Measurements from ENCODE around the gene POLR3H.
A peak's percentile ranks its signal among the peaks of the same experiment; 100 is the strongest.
"Not testable (repeated sequence)": the region's sequence is repeated elsewhere in the genome, so short reads cannot be mapped to it uniquely, and the experiment has no call there.

Gene POLR3H

DNA sequence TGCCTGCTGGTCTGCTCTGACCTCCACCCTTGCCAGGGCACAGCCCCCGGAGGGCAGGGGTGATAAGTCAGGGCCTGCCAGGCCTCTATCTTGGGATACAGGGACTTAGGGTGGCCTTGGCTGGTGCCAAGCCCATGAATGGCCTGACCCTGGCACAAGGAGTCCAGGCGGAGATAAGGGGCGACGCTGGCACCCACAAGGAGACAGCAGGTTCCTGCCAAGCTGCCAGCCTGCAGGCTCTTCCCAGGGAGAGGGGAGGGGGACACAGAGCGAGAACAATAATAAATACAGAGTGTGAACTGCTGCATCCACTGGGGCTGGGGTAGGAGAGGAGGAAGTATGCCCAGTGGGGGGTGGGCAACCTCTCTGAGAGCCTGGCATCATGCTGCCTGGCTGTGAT, 17.5 kb upstream of the POLR3H start:
- H3K4me1 ChIP-seq (ENCODE audit: control insufficient read depth, insufficient read depth, low read length): peaks cover 9% of the 10 kb centered on the region
- H3K4me3 ChIP-seq (ENCODE audit: low read length): no peak overlapping the region
- no peaks in the 10 kb centered on the region for H3K36me3 ChIP-seq (ENCODE audit: control insufficient read depth, insufficient read depth, low read length)
- no peaks in the 10 kb centered on the region for H3K9me3 ChIP-seq (ENCODE audit: control insufficient read depth, low read length)
- H3K9ac ChIP-seq (ENCODE audit: low read length): peak overlapping the region; percentile 47
- peaks cover 3% of the 10 kb centered on the region for H3K27me3 ChIP-seq (ENCODE audit: control insufficient read depth, insufficient read depth, low read length)

- H3K9me3 ChIP-seq (ENCODE audit: control insufficient read depth, low read length): no peaks in the 10 kb centered on the region
- peak overlapping the region; percentile 47 for H3K9ac ChIP-seq (ENCODE audit: low read length)
- no peak overlapping the region for H3K4me3 ChIP-seq (ENCODE audit: low read length)
- H3K4me1 ChIP-seq (ENCODE audit: control insufficient read depth, insufficient read depth, low read length): peaks cover 9% of the 10 kb centered on the region
- peaks cover 3% of the 10 kb centered on the region for H3K27me3 ChIP-seq (ENCODE audit: control insufficient read depth, insufficient read depth, low read length)
- no peaks in the 10 kb centered on the region for H3K36me3 ChIP-seq (ENCODE audit: control insufficient read depth, insufficient read depth, low read length)
Observed at GRCh38 chr22:41561335-41561734, 17.1 kb upstream of the POLR3H start.

GRCh38 chr22:41560095-41560471, 15.8 kb upstream of the POLR3H start:
- peaks cover 3% of the 10 kb centered on the region for H3K27me3 ChIP-seq (ENCODE audit: control insufficient read depth, insufficient read depth, low read length)
- no peaks in the 10 kb centered on the region for H3K36me3 ChIP-seq (ENCODE audit: control insufficient read depth, insufficient read depth, low read length)
- no peaks in the 10 kb centered on the region for H3K9me3 ChIP-seq (ENCODE audit: control insufficient read depth, low read length)
- no peak overlapping the region for H3K4me3 ChIP-seq (ENCODE audit: low read length)
- H3K9ac ChIP-seq (ENCODE audit: low read length): no peak overlapping the region
- peaks cover 9% of the 10 kb centered on the region for H3K4me1 ChIP-seq (ENCODE audit: control insufficient read depth, insufficient read depth, low read length)

DNA sequence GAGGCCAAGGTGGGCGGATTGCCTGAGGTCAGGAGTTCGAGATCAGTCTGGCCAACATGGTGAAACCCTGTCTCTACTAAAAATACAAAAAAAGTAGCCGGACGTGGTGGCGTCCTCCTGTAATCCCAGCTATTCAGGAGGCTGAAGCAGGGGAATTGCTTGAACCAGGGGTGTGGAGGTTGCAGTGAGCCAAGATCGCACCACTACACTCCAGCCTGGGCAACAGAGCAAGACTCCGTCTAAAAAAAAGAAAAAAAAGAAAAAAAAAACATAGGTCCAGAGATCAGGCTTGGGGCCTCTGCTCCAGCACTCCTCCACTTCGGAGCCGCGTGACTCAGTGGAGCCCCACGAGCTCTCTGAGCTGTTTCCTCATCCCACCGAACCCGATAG, 14.0 kb upstream of the POLR3H start:
- not testable (repeated sequence) for H3K9ac ChIP-seq (ENCODE audit: low read length); H3K9me3 ChIP-seq (ENCODE audit: control insufficient read depth, low read length); H3K4me3 ChIP-seq (ENCODE audit: low read length); H3K27me3 ChIP-seq (ENCODE audit: control insufficient read depth, insufficient read depth, low read length); H3K36me3 ChIP-seq (ENCODE audit: control insufficient read depth, insufficient read depth, low read length); H3K4me1 ChIP-seq (ENCODE audit: control insufficient read depth, insufficient read depth, low read length)

- no peak overlapping the region for H3K9ac ChIP-seq (ENCODE audit: low read length)
- H3K4me1 ChIP-seq (ENCODE audit: control insufficient read depth, insufficient read depth, low read length): peaks cover 9% of the 10 kb centered on the region
- H3K27me3 ChIP-seq (ENCODE audit: control insufficient read depth, insufficient read depth, low read length): peaks cover 3% of the 10 kb centered on the region
- no peaks in the 10 kb centered on the region for H3K9me3 ChIP-seq (ENCODE audit: control insufficient read depth, low read length)
- H3K36me3 ChIP-seq (ENCODE audit: control insufficient read depth, insufficient read depth, low read length): no peaks in the 10 kb centered on the region
- no peak overlapping the region for H3K4me3 ChIP-seq (ENCODE audit: low read length)
Observed at GRCh38 chr22:41557401-41558240, 13.4 kb upstream of the POLR3H start.

DNA sequence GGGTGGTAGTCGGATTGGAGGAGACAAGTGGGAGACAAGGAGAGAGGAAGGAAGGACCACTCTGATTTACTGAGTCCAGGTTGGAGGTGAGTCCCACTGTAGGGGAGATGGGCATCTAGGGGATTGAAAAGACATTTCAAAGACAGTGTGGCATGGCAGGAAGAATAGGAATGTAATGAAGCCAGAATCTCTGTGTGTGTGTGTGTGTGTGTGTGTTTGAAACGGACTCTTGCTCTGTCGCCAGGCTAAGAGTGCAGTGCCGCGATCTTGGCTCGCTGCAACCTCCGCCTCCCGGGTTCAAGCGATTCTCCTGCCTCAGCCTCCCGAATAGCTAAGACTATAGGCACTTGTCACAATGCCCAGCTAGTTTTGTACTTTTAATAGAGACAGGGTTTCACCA, 12.3 kb upstream of the POLR3H start:
- H3K36me3 ChIP-seq (ENCODE audit: control insufficient read depth, insufficient read depth, low read length): no peaks in the 10 kb centered on the region
- H3K9ac ChIP-seq (ENCODE audit: low read length): no peak overlapping the region
- peaks cover 1% of the 10 kb centered on the region for H3K27me3 ChIP-seq (ENCODE audit: control insufficient read depth, insufficient read depth, low read length)
- no peaks in the 10 kb centered on the region for H3K9me3 ChIP-seq (ENCODE audit: control insufficient read depth, low read length)
- peaks cover 9% of the 10 kb centered on the region for H3K4me1 ChIP-seq (ENCODE audit: control insufficient read depth, insufficient read depth, low read length)
- no peak overlapping the region for H3K4me3 ChIP-seq (ENCODE audit: low read length)

DNA sequence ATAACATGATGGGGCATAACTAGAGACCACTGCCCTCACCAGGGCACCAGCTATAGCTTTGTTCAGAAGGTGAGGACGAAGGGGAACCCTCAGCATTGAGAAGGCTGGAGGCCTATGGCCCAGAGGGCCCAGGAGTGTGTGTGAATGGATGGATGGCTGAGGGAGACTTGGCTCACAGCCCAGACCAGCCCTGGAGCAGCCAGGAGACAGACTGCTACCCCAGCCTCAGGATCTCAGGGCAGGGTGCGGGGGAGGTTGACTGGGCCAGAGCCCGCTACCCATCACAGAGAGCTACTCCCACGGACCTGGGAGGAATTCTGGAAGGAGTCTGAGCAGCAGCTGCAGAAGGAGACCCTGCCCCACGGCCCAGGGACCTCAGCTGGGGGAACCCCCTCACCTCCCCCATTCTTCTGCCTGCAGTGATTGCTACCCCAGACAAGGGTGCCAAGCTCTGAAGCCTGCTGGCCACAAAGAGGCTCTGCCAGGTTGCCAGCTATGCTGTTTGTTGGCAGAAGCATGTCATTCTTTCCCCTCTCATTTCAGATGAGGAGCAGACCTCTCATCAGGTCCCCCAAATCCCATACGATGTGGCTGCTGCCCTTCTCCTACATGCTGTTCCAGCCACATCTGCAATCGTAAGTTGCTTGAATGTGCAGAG, 11.2 kb upstream of the POLR3H start:
- Histone ChIP-seq H3K9ac (ENCODE audit: low read length) (no peak overlapping the region), H3K36me3 (ENCODE audit: control insufficient read depth, insufficient read depth, low read length) (no peaks in the 10 kb centered on the region), H3K4me3 (ENCODE audit: low read length) (no peak overlapping the region), H3K27me3 (ENCODE audit: control insufficient read depth, insufficient read depth, low read length) (no peaks in the 10 kb centered on the region), H3K4me1 (ENCODE audit: control insufficient read depth, insufficient read depth, low read length) (peaks cover 9% of the 10 kb centered on the region), H3K9me3 (ENCODE audit: control insufficient read depth, low read length) (no peaks in the 10 kb centered on the region)

- H3K27me3 ChIP-seq (ENCODE audit: control insufficient read depth, insufficient read depth, low read length): no peaks in the 10 kb centered on the region
- H3K4me1 ChIP-seq (ENCODE audit: control insufficient read depth, insufficient read depth, low read length): peaks cover 2% of the 10 kb centered on the region
- no peaks in the 10 kb centered on the region for H3K36me3 ChIP-seq (ENCODE audit: control insufficient read depth, insufficient read depth, low read length)
- H3K4me3 ChIP-seq (ENCODE audit: low read length): no peak overlapping the region
- no peak overlapping the region for H3K9ac ChIP-seq (ENCODE audit: low read length)
- no peaks in the 10 kb centered on the region for H3K9me3 ChIP-seq (ENCODE audit: control insufficient read depth, low read length)
Observed at GRCh38 chr22:41551877-41552582, 7.8 kb upstream of the POLR3H start.

GRCh38 chr22:41550952-41551491, 6.8 kb upstream of the POLR3H start:
- Histone ChIP-seq H3K36me3 (ENCODE audit: control insufficient read depth, insufficient read depth, low read length) (no peaks in the 10 kb centered on the region), H3K9ac (ENCODE audit: low read length) (no peak overlapping the region), H3K9me3 (ENCODE audit: control insufficient read depth, low read length) (no peaks in the 10 kb centered on the region), H3K27me3 (ENCODE audit: control insufficient read depth, insufficient read depth, low read length) (no peaks in the 10 kb centered on the region), H3K4me3 (ENCODE audit: low read length) (no peak overlapping the region), H3K4me1 (ENCODE audit: control insufficient read depth, insufficient read depth, low read length) (no peaks in the 10 kb centered on the region)

- Histone ChIP-seq H3K27me3 (ENCODE audit: control insufficient read depth, insufficient read depth, low read length) (no peaks in the 10 kb centered on the region), H3K9me3 (ENCODE audit: control insufficient read depth, low read length) (no peaks in the 10 kb centered on the region), H3K4me1 (ENCODE audit: control insufficient read depth, insufficient read depth, low read length) (peaks cover under 1% of the 10 kb centered on the region), H3K9ac (ENCODE audit: low read length) (no peak overlapping the region), H3K4me3 (ENCODE audit: low read length) (no peak overlapping the region), H3K36me3 (ENCODE audit: control insufficient read depth, insufficient read depth, low read length) (no peaks in the 10 kb centered on the region)
Observed at GRCh38 chr22:41548830-41549211, 4.6 kb upstream of the POLR3H start.

GRCh38 chr22:41544671-41545476, 604 bp upstream of the POLR3H start:
- Histone ChIP-seq H3K4me3 (ENCODE audit: low read length) (peak overlapping the region; percentile 80), H3K9me3 (ENCODE audit: control insufficient read depth, low read length) (no peaks in the 10 kb centered on the region), H3K36me3 (ENCODE audit: control insufficient read depth, insufficient read depth, low read length) (no peaks in the 10 kb centered on the region), H3K9ac (ENCODE audit: low read length) (no peak overlapping the region), H3K27me3 (ENCODE audit: control insufficient read depth, insufficient read depth, low read length) (no peaks in the 10 kb centered on the region), H3K4me1 (ENCODE audit: control insufficient read depth, insufficient read depth, low read length) (peaks cover 15% of the 10 kb centered on the region)

Data from mucosa of stomach (tissue), 1 donor.